MV-4-11 (cell line): Measurements from ENCODE around the gene CRYBB2.
A peak's percentile ranks its signal among the peaks of the same experiment; 100 is the strongest.
"Not testable (repeated sequence)": the region's sequence is repeated elsewhere in the genome, so short reads cannot be mapped to it uniquely, and the experiment has no call there.

Source experiments
- DNase-seq: peaks from one replicate; lab custom pipeline; 2025; lab: John Stamatoyannopoulos, UW

CRYBB2 gene

DNA sequence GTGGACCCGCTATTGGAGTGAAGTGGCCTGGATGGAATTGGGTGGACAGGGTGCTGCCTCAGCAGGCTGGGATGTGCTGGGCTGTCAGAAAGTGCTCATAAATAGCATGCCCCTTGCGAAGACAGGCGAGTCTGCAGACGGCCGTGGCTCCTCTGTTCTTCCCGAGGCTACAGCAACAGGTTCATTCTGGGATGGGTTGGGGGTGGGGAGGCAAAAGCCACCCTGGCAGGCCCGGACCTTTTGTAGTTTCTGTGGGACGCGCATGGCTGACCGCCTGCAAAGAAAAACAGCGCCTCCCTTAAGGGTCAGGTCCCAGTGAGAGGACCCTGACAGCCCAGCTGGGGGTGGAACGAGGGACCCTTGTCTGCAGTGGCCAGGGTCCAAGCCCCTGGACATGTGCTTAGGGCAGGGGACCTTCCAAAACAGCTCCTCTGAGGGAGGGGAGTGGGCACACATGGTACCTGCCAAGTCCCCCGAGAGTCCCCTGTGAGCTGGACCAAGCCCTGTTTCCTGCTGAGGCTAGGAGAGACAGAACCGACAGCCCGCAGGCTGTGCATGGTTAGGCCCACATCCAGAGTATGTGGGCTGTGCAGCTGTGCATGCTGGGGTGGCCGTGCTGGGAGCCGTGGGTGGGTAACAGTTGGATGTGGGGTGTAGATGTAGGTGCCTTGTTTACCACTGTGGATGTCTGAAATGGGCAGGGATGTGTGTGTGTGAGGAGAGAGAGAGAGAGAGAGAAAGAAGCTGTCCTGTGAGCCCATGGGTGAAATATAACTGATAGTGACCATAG, 19.5 kb upstream of the CRYBB2 start, which contains the start of gene CRYBB3:
TSS of gene CRYBB3 (plus strand) at position 128 of the 790 bp plus-strand sequence. CDS start 1,539 bp downstream, outside the sequence.
- no peak for DNase-seq

DNA sequence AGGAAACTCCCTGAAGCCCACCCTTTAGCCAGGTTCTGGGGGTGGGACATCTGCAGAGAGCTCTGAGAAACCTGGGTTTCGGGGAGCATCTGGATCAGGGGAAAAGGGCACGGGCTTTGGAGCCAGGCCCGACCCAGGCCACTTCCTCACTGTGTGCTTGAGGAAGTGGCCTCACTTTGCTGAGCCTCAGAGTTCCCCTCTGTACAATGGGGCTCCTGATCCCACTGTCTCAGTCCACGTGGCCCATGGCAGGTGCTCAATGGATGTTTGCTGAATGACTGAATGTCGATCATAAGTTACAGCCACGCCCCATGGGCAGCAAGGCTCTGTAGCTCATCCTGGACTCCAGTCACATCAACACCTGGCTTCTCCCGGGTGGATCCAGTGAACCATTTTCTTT, 18.5 kb upstream of the CRYBB2 start:
- DNase-seq, result no peak

DNA sequence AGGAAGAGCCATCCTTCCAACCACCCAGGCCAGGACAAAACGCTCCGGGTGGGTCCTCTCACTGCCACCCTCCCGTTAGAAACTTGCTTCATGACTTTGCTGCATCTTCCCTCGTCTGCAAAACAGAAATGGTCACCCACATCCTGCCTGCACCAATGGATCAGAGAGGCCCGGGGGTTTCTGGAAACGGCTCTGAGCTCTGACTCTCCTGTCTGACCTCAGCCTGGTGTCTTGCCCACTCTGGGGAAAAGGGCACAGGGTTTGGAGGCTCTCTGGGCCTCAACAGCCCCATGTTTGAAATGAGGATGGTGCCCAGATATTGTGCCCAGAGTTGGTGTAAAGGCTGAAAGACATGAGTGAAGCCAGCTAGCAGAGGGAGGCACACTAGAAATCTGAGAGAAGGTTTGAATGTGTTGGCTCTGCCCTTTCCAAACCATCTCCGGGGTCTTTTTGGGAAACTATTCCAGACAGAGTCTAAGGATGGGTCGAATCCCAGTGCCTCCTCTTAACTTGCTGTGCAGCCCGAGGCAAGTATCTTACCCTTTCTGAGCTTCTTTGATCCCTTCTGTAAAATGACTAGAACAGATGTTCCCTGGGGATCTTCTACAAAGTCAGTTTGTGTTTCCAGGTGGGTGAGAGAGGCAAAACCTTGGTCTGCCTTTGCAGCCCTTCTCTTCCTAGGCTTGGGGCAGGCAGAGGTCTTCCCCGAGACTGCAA, 17.7 kb upstream of the CRYBB2 start:
- no peak for DNase-seq

DNA sequence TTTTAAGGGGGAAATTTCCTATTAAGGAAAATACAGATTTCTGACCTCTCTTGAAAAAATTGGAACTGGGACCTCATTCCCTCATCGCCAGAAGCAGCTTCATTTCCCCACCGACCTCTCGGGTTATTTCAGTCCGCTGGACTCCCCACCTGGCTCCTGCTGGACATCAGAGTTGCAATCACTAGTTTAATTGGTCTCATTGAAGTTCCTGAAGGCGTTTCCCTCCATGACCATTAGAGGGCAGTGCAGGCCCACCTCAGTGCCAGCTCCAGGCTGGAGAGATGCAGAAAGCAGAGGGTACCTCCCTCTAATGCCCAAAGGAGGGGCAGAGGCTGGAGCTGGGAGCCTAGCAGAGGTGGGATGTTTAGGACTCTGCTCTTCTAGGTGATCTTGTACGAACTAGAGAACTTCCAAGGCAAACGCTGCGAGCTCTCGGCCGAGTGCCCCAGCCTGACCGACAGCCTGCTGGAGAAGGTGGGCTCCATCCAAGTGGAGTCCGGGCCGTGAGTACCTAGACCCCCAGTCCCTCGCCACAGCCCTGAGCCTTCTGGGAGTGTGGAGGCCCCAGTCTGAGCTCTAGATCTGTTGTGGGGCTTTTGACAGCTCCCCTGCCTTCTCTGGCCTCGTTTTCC, 17.0 kb upstream of the CRYBB2 start:
- peak; percentile 34 for DNase-seq

DNA sequence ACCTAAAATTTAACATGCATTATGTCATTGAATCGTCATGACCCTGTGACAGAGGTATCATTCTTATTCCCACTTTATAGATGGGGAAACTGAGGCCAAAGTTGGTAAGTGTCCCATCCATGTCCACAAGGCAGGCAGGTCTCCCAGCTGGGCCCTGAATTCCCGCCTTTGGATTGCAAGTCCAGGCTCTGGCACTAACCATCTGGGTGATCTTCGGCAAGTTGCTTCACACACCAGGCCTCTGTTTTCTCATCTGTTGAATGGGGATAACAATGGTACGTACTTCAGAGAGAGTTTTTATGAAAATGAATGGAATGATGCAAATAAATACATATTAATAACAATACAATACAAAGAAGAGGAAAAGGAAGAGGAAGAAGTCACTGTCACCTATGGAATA, 16.4 kb upstream of the CRYBB2 start:
- DNase-seq, result no peak

DNA sequence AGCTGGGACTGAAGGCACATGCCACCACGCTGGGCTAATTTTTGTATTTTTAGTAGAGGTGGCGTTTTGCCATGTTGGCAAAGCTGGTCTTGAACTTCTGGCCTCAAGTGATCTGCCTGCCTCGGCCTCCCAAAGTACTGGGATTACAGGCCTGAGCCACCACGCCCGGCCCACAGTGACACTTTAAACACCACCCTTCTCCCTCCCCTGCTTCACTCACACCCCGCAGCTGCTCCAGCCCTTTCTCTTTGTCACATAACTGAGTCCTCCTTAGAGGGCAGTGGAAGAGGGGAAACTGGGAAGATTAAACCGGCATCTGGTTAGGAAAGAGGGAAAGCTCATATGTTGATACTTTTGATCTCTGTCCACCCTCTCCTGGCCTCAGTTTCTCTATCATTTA, 14.9 kb upstream of the CRYBB2 start:
- DNase-seq, result not testable (repeated sequence)

DNA sequence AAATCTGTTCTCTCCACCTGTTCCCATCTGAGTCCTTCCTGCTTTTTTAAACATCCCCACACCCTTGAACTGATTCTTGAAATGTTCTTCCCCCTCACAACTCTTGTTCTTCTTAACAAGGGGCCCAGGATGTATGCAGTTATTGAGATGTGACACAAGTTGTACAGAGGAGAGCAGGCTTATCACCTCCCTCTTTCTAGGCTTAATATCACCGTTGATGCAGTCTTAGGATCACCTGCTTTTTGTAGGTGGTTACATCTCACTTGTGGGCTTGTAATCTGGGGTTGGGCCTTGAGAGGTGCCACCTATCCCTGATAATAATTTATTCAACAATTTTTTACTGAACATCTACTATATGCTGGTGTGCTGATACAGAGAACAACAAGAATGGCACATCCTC, 13.6 kb upstream of the CRYBB2 start:
- no peak for DNase-seq

DNA sequence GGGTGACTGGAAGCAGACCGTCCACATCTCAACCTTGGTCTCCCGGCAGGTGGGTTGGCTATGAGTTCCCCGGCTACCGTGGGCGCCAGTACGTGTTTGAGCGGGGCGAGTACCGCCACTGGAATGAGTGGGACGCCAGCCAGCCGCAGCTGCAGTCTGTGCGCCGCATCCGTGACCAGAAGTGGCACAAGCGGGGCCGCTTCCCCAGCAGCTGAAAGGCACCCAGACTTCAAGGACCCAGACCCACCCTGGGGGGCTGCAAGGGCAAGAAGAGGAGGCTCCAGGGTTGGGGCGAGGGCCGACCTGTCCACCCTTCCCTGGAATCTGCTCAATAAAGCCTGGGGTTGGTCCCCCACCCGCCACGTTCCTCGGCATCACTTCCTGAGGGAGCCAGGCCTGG, 12.4 kb upstream of the CRYBB2 start:
- no peak for DNase-seq

DNA sequence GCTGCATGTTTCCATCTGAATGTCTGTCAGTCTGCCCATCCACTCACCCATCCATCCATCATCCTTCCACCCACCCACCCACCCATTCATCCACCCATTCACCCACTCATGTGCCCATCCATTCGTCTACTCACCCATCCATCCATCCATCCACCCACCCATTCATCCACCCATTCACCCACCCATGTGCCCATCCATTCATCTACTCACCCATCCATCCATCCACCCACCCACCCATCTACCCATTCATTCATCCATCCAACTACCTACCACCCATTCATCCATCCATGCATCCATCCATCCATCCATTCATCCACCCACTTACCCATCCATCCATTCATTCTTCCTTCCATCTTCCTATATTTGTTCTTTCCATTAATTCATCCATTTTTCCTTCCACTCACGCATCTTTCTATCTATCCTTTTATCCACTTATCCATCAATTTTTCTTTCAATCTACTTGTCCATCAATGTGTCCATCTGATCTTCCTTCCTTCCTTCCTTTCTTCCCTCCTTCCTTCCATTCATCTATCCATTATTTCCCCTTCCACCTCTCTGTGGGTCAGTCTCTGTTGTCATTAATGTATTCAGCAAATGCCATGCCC, 11.8 kb upstream of the CRYBB2 start:
- DNase-seq, result no peak

DNA sequence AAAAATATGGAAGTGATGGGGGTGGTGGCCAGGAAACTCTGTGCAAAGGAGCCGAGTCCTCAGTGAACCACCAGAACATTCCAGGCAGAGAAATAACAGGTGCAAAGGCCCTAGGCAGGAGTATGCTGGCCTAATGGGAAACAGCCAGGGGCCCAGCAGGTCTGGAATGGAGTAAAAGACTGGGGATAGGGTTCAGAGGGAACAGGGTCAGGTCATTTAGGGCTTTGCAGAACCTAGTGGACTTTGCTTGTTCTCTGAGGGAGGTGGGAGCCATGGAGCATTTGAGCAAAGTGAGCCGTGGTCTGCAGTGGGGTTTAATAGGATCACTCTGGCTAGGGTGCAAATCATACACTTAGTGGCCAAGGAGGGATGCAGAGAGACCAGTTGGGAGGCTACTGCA, 11.1 kb upstream of the CRYBB2 start:
- DNase-seq, result no peak

DNA sequence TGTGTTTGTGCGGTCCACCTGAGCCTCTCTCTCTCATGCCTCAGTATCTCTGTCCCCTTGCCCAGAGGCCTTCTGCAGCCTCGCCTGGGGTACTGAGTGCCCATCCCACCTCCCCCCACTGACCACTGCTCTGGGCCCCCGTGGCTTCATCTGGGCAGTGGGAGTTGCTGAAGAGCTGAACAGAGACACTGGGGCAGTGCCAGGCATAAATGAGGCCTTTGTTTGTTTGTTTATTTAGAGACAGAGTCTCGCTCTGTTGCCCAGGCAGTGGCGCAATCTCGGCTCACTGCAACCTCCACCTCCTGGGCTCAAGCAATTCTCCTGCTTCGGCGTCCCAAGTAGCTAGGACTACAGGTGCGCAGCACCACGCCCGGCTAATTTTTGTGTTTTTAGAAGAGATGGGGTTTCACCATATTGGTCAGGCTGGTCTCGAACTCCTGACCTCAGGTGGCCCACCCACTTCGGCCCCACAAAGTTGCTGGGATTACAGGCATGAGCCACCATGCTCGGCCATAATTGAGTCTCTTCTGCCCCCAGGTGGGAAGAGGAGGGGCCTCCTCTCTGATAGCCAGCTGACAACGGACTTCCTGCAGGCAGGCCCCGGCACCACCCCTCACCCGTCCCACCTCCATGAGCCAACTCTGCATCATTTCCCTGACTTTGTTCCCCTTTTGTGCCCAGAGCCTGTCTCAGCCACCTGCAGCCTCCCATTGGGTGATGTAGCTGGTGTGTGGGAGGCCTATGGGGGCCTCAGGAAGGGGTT, 10.5 kb upstream of the CRYBB2 start:
- DNase-seq, result no peak

DNA sequence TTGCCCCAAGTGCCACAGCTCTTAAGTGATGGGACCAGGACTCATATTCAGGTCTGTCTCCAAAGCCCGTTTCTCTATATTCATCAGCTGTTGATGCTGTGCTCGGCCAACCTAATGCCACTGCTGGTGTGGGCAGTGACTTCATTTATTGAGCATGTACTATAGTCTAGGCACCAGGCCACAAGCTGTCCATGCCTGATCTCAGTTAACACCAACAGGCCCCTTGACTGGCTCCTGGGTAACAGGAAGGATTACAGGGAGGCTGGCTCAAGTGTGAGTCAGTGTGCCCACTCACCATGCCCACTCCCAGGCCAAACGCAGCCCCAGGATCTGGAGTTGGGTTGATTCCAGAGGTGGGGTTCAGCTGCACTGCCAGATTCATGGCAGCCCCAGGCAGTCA, 8.6 kb upstream of the CRYBB2 start:
- DNase-seq, result no peak

DNA sequence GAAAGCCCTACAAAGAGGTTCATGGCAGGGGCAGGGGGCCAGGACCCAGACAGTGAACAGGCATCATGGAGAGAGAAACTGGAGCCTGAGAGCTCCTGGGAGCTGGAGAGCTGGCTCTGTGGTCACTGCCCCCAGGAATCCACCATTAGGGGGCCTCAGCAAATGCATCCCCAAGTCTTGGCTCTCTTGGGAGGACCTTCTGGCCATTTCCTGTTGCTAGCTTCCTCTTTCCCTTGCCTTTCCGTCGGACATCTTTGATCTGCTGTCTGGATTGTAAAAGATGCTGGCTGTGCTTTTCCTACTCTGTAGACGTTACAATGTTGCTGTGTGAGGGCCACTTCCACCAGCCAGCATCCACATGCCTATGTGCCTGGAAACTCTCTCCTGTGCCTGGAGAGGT, 7.1 kb upstream of the CRYBB2 start:
- peak; percentile 10 for DNase-seq

DNA sequence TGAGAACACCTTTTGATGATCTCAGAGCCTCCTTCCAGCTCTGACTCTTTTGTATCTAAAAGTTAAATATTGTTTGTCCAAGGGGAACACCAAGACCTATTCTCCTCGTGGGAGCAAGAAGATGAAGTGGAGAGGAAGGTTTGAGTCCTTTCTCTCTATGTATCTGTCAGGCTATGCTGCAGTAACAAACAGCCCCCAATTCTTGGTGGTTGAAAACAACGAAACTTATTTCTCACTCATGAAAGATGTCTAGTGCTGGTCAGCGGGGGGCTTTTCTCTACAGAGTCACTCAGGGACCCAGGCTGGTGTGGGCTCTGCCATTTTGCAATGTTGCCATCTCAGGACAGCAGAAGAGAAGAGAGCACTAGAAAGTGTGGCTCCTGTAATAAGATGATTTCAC, 6.2 kb upstream of the CRYBB2 start:
- no peak for DNase-seq

DNA sequence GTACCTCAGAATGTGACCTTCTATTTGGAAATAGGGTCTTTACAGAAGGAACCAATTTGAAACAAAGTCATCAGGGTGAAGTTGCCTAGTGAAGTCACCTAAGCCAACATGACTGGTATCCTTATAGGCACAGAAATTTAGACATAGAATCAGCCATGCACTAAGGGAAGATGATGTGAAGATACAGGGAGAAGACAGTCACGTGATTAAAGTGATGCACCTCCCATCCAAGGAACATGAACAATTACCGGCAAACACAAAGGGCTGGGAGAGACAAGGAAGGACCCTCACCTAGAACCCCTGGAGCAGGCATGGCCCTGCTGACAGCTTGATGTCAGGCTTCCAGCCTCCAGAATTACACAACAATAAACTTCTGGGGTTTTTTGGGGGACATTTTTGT, 3.2 kb upstream of the CRYBB2 start:
- DNase-seq, result no peak

DNA sequence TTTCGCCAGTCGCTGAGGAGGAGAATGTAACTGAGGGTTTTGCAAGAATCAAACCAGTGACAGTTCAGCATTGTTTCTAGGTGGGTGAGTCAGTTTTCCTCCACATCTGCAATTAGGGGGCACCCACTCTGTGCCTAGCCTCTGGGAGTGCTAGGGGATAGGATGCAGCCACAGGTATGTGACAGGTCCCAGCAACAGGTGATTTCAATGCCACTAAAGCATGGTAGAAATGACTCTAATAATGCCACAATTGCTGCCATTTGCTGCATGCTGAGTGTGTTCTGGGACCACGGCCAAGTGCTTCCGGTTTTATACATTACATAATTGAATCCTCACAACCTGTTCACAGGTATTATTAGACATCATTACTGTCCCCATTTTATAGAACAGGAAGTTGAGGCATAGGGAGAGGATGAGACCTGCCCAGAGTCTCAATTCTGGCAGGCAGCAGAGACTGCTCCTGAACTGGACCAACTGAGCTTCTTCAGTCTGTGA, 556 bp downstream of the CRYBB2 start:
- no peak for DNase-seq

DNA sequence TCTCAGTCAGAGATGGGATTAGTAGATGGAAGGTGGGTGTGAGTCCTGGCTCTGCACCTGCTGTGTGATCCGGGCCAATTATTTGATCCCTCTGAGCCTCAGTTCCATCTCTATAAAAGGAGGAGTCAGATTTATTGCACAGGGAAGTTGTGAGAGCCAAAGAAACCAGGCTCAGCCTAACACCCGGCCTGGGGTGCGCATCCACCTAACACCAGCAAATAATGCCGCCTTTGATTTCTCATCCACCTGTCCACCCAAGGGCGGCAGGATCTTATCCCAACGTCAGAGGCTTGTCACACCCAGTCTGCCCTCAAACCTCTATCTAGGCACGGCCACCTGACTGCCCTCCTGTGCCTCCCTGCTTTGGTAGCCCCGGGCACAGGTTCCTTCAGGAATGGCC, 2.4 kb downstream of the CRYBB2 start:
- no peak for DNase-seq

DNA sequence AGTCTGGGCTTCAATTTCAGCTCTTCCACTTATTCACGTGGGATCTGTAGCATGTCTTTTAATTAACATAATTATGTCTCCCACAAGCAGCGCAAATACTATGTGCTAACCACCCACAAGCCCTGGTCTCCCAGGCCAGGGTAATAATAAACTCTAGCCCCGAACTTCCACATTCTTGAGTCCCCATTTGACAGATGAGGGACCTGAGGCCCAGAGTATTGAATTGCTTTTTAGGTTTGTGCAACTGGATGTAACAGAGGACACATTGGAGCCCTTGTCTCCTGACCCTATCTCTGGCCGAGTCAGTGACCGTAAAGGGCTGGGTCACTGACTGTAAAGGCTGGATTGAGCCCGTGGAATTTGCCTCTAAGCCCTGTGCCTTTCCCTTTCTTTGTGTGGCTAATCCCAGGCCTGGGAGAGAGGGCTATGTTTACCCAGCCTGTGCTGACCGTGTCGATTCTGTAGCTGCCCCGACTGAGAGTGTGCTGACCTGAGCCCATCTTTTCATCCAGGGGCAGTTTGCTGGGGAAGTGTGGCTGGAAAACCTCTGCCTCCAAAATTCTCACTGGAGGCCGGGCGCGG, 3.9 kb downstream of the CRYBB2 start:
- DNase-seq, result no peak

DNA sequence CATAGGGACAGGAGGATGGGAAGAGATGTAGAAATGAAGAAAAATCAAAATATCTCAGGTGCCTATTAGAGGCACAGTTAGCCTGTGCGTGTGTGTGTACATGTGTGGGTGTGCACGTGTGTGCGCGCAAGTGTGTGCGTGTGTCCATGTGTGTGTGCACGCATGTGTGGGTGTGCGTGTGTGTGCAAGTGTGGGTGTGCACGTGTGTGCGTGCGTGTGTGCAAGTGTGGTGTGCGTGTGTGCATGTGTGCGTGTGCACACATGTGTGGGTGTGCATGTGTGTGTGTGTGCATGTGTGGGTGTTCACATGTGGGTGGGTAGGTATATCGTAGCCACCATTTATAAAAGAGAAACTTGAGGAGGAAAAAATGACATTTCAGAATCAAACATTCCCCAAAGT, 9.4 kb downstream of the CRYBB2 start:
- DNase-seq, result no peak

DNA sequence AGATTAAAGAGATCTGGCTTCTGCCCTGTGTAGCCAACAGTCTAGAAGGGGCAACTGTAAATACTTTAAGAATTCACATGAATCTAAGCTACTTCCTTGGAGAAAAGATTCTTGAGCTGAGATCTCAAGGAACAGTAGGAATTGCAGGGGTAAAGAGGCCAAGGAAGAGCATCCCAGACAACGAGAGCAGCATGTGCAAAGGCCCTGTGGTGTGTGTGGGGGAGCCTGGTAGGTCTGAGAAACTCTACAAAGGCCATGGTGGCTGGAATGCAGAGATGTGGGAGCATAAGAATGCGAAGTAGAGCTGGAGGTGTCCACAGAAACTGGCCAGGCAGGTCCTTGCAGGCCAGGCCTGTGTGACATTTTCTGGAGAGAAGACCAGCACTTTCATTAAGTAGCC, 11.3 kb downstream of the CRYBB2 start:
- not testable (repeated sequence) for DNase-seq

DNA sequence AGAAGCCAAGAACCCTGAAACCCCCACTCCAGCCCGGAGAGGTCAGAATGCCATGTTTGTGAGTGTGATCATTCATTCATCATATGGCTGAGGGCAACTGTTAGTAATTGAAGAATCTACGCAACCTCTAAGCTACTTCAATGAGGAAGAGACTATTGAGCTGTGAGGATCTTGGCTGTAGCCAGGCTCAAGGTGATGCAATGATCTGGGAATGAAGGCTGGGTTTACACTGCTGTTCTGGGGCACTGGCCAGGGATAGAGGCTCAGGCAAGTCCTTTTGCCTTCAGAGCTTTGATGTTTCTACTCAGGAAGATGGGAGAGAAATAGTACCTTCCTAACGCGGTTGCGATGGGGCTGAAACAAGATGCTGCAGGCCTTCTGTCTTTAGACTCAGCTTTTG, 12.9 kb downstream of the CRYBB2 start:
- no peak for DNase-seq
